MCF 10A (cell line): ENCODE results near the gene PTPRE. TPM values are rescaled to one million over a fixed set of nuclear protein-coding genes. Genes with fewer than 3 reads are reported as not detected.

Source experiments
- BruUV-seq: library from RNA; stranded (reverse); fragments of 400-500 nt; replicated peaks from 2 replicates; lab custom pipeline; 2021; lab: Mats Ljungman, UMichigan
- CTCF ChIA-PET: fragments of 300-600 bp; sonication (Branson Sonifier 250); formaldehyde crosslinking; extraction: SDS; loops from one replicate; lab custom pipeline; 2021; ENCODE audit warnings: antibody characterized with exemption, inconsistent platforms; lab: Yijun Ruan, JAX
- POLR2A ChIA-PET: fragments of 300-600, 350-650 bp; sonication (Branson Sonifier 250); formaldehyde crosslinking; extraction: SDS; loops from one replicate; lab custom pipeline; 2020; ENCODE audit warnings: antibody characterized with exemption, inconsistent platforms; lab: Yijun Ruan, JAX
- DNase-seq: peaks from one replicate; pipeline ENCODE4 v3.0.0-alpha.2; 2018; ENCODE audit not compliant: unreplicated experiment
- H3K27ac Mint-ChIP-seq: one replicate; pipeline ENCODE4 v1.8.0; 2022; ENCODE audit warnings: mild to moderate bottlenecking, low read depth, mixed read lengths; ENCODE audit not compliant: unreplicated experiment
- H3K27me3 Mint-ChIP-seq: one replicate; pipeline ENCODE4 v1.8.0; 2022; ENCODE audit warnings: mixed read lengths; ENCODE audit not compliant: insufficient read depth, unreplicated experiment
- H3K36me3 Mint-ChIP-seq: one replicate; pipeline ENCODE4 v1.8.0; 2022; ENCODE audit warnings: mild to moderate bottlenecking, moderate library complexity, mixed read lengths; ENCODE audit not compliant: insufficient read depth, unreplicated experiment
- H3K4me1 Mint-ChIP-seq: one replicate; pipeline ENCODE4 v1.8.0; 2022; ENCODE audit warnings: mixed read lengths; ENCODE audit not compliant: insufficient read depth, unreplicated experiment
- H3K4me3 Mint-ChIP-seq: one replicate; pipeline ENCODE4 v1.8.0; 2022; ENCODE audit warnings: mild to moderate bottlenecking, moderate library complexity, mixed read lengths; ENCODE audit not compliant: unreplicated experiment
- H3K9me3 Mint-ChIP-seq: one replicate; pipeline ENCODE4 v1.8.0; 2022; ENCODE audit warnings: mixed read lengths; ENCODE audit not compliant: unreplicated experiment
- intact Hi-C: fragments of 100-400 bp; cut with micrococcal nuclease; formaldehyde crosslinking; loops from 2 replicates; pipeline ENCODE4 v1.14.1; 2022
- total RNA-seq: library from RNA; stranded (reverse); gene quantifications from 2 replicates; pipeline ENCODE4 v1.2.3, GENCODE V29; 2022
- TF ChIP-seq, protein P1 (sequence below): fragments of 200-600 bp; IDR thresholded peaks from one replicate; pipeline ENCODE4 v1.8.0; 2022; ENCODE audit warnings: antibody characterized with exemption, mild to moderate bottlenecking; ENCODE audit not compliant: unreplicated experiment

Gene PTPRE
- total RNA-seq, 1 experiment from 2014 or later: 34.6 TPM

DNA sequence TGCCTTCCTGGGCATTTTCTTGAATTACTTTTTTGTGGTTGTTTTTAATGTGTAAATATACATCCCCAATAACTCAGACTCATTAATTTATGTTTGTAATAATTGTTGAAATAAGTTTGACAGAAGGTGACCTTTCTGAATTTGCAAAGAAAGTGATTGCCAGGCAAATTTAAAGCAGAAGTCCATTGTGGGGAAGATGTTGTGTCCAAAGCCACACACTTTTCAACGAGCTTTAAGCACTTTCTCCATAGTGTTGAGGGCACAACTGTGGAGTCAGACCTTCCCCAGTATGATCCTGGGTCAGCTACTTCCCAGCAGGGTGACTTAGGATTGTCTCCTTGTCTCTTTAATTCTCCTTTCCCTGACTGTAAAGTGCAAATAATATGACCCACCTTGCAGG is 52.5 kb downstream of the PTPRE start:
- Mint-ChIP-seq H3K36me3 (no peaks in the 10 kb centered on the region), H3K4me3 (no peak overlapping the region), H3K27me3 (no peaks in the 10 kb centered on the region), H3K4me1 (no peaks in the 10 kb centered on the region), H3K27ac (no peak overlapping the region), H3K9me3 (no peaks in the 10 kb centered on the region)
- ChIA-PET POLR2A (no interaction called here), CTCF (no interaction called here)
- intact Hi-C loops: no loop called here
- TF ChIP-seq, protein P1, sequence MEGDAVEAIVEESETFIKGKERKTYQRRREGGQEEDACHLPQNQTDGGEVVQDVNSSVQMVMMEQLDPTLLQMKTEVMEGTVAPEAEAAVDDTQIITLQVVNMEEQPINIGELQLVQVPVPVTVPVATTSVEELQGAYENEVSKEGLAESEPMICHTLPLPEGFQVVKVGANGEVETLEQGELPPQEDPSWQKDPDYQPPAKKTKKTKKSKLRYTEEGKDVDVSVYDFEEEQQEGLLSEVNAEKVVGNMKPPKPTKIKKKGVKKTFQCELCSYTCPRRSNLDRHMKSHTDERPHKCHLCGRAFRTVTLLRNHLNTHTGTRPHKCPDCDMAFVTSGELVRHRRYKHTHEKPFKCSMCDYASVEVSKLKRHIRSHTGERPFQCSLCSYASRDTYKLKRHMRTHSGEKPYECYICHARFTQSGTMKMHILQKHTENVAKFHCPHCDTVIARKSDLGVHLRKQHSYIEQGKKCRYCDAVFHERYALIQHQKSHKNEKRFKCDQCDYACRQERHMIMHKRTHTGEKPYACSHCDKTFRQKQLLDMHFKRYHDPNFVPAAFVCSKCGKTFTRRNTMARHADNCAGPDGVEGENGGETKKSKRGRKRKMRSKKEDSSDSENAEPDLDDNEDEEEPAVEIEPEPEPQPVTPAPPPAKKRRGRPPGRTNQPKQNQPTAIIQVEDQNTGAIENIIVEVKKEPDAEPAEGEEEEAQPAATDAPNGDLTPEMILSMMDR: no peak
- no TSS peak for BruUV-seq
- no peak for DNase-seq

DNA sequence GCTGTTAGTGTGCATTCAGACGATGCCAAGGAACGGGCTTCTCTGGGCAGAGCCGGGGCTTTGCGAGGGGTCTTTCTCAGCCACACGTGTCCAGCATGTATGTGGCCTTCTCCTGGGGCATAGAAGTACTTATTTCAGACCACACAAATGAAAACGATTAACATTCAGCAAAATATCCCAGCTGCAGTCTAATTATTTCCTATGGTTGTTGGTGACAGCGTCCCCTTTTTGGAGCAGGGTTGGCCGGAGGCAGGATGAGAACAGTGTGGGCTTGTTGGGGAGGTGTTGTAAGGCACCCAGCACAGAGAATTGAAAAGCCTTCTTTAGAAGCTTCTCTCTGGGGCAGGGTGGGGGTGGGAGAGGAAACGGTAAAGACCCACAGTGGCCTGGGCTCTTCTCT is 54.2 kb downstream of the PTPRE start:
- CTCF ChIA-PET: no interaction called here
- Mint-ChIP-seq H3K9me3 (no peaks in the 10 kb centered on the region), H3K36me3 (no peaks in the 10 kb centered on the region), H3K4me3 (no peak overlapping the region), H3K27ac (no peak overlapping the region), H3K4me1 (no peaks in the 10 kb centered on the region), H3K27me3 (no peaks in the 10 kb centered on the region)
- TF ChIP-seq, protein P1: no peak
- no peak for DNase-seq
- no TSS peak for BruUV-seq
- intact Hi-C loops: no loop called here
- POLR2A ChIA-PET: no interaction called here

DNA sequence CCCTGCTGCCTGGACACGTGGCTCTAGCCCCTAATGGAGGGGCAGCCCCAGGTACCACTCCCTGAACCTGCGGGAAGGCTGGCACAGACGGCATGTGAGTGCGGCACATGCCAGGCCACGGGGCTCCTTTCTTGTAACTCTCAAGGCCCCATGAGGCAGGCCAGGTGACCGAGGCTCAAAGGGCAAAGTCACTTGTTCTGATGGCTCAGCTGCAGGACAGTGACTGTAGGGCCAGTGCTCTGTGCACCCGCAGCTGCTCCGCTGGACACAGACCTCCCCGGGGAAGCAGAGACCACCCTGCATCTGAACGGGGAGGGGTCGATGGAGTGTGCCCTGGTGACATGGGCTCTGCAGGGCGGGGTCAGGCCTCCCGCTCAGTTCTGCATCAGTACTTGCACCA is 55.3 kb downstream of the PTPRE start:
- no peaks in the 10 kb centered on the region for H3K4me1 Mint-ChIP-seq
- intact Hi-C loops: no loop called here
- H3K27me3 Mint-ChIP-seq: no peaks in the 10 kb centered on the region
- no peak overlapping the region for H3K27ac Mint-ChIP-seq
- H3K36me3 Mint-ChIP-seq: no peaks in the 10 kb centered on the region
- H3K4me3 Mint-ChIP-seq: no peak overlapping the region
- CTCF ChIA-PET: interaction anchor here (0.7 kb wide), 1 partner anchor 14 kb away, joined by 3 read pairs; no protein-coding TSS in a partner anchor
- DNase-seq: no peak
- no TSS peak for BruUV-seq
- POLR2A ChIA-PET: no interaction called here
- H3K9me3 Mint-ChIP-seq: no peaks in the 10 kb centered on the region
- TF ChIP-seq, protein P1: no peak

- no peak for DNase-seq
- intact Hi-C loops: no loop called here
- no peak overlapping the region for H3K4me3 Mint-ChIP-seq
- TF ChIP-seq, protein P1: no peak
- no peak overlapping the region for H3K27ac Mint-ChIP-seq
- CTCF ChIA-PET: no interaction called here
- no TSS peak for BruUV-seq
- no peaks in the 10 kb centered on the region for H3K27me3 Mint-ChIP-seq
- H3K9me3 Mint-ChIP-seq: no peaks in the 10 kb centered on the region
- H3K36me3 Mint-ChIP-seq: no peaks in the 10 kb centered on the region
- no peaks in the 10 kb centered on the region for H3K4me1 Mint-ChIP-seq
- POLR2A ChIA-PET: interaction anchor here (0.6 kb wide), 1 partner anchor 691 kb away, joined by 3 read pairs; no protein-coding TSS in a partner anchor
Measured at GRCh38 chr10:127963136-127963535, 56.2 kb downstream of the PTPRE start.
